GM18520 (cell line): ENCODE measurements around the gene PSD2.

Experiments
- ATAC-seq: cut with Tn5 transposase; IDR thresholded peaks from one replicate; pipeline ENCODE4 v1.9.1; 2021; ENCODE audit not compliant: unreplicated experiment

Gene PSD2

GRCh38 chr5:139810341-139811273 lies 15.0 kb downstream of the PSD2 start:
- no peak for ATAC-seq

DNA sequence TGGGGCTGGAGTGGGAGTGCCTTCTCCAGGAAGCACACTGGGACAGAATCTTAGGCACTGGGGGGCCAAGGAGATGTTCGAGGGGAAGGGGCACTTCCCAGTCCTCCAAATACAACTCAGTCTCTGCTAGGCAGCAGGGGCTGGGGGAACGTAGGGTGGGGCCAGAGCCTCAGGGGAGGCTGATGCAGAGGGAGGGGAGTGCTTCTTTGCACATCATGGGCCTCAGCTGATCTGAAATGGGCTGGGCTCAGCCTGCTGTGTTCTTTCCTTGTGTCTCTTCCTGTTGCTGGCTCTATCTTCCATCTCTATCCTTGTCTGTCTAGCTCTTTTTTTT lies 15.6 kb downstream of the PSD2 start:
- ATAC-seq, result no peak

DNA sequence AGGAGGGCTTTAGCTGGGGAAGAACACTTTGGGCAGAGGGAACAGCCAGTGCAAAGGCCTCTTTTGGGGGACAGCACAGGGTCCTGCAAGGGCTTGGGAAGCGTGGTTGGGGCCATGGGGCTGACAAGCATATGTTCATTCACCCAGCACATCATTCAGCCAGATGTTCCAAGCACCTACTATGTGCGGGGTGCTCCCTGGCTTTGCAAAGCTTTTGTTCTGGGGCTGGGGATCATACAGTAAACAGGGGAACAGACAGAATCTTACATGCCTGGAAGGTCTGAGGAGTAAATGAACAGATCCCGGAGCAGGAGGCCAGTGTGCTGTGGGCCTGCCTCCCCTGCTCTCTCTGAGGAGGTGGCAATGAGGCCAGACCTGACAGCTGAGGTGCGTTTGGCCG lies 16.7 kb downstream of the PSD2 start:
- no peak for ATAC-seq

DNA sequence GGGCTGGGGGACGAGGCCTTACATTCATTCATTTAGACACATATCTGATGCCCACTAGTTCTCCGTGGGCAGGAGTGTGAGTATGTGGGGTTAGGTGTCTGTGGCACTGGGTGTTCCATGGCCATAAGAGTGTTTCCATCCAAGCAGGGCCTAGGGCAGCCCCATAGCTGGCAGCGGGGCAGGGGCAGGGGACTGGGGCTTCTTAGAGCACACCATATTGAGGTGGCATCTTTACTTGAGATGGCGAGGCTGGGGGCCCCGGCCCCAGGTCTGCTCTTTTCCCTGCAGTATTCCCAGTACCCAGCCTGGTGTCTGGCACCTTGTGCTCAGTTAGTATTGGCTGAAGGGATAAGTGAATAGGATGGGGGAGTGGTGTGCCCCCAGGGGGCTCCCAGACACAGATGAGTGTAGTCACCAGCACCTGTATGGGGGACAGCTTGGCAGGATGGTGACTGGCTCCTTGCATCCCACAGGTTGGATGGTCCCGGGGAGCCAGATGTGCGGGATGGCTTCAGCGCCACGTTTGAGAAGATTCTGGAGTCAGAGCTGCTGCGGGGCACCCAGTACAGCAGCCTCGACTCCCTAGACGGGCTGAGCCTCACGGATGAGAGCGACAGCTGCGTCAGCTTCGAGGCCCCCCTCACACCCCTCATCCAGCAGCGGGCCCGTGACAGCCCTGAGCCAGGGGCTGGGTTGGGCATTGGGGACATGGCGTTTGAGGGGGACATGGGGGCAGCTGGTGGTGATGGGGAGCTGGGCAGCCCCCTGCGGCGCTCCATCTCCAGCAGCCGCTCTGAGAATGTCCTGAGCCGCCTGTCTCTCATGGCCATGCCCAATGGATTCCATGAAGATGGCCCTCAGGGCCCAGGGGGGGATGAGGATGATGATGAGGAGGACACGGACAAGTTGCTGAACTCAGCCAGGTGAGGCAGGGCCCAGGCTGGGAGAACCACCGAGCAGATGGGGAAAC lies 17.5 kb downstream of the PSD2 start:
- no peak for ATAC-seq

- no peak for ATAC-seq
These were observed 18.6 kb downstream of the PSD2 start for GRCh38 chr5:139814191-139814601.

DNA sequence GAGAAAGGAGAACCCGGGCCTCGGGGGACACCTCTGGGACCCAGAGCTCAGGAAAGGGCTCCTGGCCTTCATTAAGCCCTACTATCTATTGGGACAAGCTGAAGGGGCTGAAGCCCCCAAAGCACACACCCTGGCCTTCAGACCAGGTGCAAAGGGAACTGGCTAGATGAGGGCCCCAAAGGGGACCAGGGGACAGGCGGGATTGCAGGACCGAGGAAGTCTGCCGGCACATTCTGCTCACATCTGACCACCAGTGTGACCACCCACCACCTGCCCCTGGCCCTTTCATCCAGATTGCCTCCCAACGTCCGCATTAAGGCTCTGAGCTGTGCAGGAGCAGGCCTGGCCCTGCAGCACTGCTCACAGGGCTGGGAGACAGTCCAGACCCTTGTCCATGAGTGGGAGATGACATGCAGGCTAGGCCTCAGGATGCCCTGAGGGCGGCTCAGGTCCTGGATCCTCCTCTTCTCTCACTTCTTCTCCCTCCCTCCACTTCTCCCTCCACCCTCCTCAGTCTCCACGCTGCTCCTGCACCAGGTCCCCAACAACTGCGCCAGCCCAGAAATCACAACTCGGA lies 19.2 kb downstream of the PSD2 start:
- ATAC-seq, result no peak

- no peak for ATAC-seq
These were observed 21.0 kb downstream of the PSD2 start for GRCh38 chr5:139816566-139816965.

- no peak for ATAC-seq
These were observed 21.8 kb downstream of the PSD2 start for GRCh38 chr5:139817362-139817761.

DNA sequence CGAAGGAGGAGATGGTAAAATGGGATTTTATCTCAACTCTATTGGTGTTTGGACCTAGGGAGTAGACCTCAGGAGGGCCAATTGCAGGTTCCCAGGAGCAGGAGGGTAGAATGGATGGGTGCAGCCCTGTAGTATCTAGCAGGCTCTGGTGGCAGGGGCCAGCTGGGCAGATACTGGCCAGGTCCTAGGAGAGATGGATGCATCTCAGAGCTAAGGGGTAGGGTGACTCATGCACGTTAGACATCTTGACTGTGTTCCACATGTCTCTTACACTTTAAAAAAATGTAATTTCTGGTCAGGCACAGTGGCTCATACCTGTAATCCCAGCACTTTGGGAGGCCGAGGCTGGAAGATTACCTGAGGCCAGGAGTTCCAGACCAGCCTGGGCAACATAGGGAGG lies 22.4 kb downstream of the PSD2 start:
- no peak for ATAC-seq

DNA sequence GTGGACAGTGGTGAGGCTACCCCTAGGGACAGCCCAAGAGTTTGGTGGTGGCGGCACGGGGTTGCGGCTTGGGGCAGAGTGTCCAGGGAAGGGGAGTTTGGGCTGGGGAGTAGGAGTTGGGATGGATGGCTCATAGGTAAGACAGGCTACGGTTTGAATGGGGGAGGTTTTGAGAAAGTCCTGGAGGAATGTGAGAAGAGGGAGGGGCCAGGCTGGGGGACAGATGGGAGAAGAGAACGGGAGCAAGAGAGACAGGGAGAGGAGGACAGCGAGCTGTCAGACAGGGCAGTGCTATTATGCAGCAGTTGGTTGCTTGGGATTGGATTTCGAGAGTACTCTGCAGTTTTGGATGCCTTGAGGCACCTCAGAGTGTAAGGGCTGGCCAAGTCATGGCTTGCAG lies 24.5 kb downstream of the PSD2 start:
- no peak for ATAC-seq

DNA sequence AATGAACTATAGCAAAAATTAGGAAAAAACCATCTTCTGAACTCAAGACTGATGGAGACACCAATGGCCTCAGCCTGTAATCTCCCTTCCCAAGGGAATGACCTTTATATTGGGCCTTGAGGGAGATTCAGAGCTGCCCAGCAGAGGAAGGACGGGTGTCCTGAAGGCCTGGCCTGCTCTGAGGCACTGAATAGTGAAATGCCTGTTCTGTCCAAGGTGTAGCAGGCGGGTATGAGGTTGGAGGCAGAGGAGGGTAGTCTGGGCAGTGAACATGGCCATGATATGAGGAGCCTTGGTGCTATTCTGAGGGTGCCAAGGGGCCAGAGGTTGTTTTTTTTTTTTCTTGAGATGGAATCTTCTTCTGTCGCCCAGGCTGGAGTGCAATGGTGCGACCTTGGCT lies 25.0 kb downstream of the PSD2 start:
- ATAC-seq, result no peak

DNA sequence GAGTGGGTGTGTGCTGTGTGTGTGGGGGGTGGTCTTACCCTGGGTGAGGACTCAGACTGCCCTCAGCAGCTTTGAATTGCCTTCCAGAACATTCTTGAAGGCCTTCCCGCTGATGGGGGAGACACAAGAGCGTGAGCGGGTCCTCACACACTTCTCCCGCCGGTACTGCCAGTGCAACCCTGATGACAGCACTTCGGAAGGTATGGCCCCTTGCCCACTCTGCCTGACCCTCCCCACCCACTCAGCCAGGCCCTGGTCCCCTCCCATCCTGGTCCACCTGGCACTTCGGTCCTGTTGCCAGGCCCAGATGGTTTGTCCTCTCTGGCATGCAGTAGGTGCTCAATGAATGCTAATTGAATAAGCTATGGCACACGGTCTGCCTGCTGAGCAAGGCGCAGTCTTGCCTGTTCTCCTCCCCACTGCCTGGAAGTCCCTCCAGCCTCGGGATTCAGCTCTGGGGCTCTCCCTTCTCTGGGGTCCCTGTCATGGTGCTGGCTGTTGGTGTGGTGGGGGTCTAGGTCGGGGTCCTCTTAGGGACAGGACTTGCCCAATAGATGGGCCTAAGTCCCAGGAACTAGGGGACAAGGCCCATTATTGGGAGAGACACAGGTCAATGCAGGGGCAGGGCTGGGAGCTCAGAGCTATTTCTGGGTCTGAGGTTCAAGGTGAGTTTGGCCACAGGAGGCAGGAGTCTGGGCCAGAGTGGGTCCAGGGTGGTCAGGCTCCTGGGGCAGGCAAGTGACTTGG lies 26.4 kb downstream of the PSD2 start:
- ATAC-seq, result no peak

- ATAC-seq, result no peak
These were observed 27.2 kb downstream of the PSD2 start for GRCh38 chr5:139822553-139823425.

- ATAC-seq, result no peak
These were observed 28.2 kb downstream of the PSD2 start for GRCh38 chr5:139823757-139824355.

DNA sequence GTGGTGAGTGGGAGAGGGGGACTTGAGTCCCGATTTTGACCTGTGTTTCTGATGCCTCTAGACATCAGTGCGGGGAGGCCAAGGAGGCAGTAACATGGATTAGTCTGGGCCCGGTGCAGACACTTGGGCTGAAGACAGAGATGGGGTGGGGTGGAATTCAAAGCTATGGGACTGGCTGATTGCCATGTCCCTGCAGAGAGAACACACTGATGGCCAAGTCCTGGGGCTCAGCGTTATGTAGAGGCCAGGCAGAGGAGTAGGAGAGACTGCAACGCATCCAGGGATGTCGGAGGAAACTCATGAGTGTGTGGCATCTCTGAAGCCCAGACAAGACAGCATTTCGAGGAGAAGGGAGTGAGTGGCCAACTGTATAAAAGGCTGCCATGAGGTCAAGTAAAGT lies 30.1 kb downstream of the PSD2 start:
- no peak for ATAC-seq

GRCh38 chr5:139828207-139828895 lies 32.7 kb downstream of the PSD2 start:
- no peak for ATAC-seq

DNA sequence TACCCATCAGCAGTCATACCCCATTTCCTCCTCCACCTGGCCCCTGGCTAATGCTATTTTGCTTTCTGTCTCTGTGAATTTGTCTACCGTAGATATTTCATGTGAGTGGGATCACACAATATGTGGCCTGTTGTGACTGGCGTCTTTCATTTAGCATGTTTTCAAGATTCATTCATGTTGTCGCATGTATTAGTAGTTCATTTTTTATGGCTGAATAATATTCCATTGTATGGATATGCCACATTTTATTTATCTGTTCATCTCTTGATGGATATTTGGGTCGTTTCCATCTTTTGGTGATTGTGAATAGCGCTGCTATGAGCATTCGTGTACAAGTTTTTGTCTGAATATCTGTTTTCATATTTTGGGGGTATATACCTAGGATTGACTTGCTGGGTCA lies 33.9 kb downstream of the PSD2 start:
- no peak for ATAC-seq

DNA sequence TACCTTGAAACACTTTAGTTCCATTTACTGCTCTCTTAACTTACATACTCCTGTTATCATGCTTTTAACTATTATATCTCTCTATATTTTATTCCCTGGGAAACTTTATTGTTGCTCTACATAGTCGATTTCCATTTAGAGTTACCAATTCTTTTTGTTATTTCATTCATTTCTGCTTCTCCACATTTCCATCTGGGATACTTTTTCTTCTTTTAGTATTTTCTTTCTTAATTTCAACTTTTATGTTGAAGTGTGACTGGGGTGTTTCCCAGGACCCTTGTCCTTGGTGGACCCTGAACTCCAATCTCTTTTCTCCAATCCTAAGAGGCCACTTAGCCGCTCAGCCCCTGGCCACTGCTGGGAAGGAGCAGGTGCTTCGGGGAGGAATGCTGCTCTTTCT lies 36.0 kb downstream of the PSD2 start:
- no peak for ATAC-seq

GRCh38 chr5:139833525-139833924 lies 37.9 kb downstream of the PSD2 start:
- no peak for ATAC-seq
